MCF 10A (cell line): ENCODE measurements around the gene MYO16. TPM values are rescaled to one million over a fixed set of nuclear protein-coding genes. Genes with fewer than 3 reads are reported as not detected.
A peak's percentile ranks its signal among the peaks of the same experiment; 100 is the strongest.
"Not testable (repeated sequence)": the region's sequence is repeated elsewhere in the genome, so short reads cannot be mapped to it uniquely, and the experiment has no call there.

ENCODE experiments used
- BruUV-seq: library from RNA; stranded (reverse); fragments of 400-500 nt; replicated peaks from 2 replicates; lab custom pipeline; 2021; lab: Mats Ljungman, UMichigan
- CTCF ChIA-PET: fragments of 300-600 bp; sonication (Branson Sonifier 250); formaldehyde crosslinking; extraction: SDS; loops from one replicate; lab custom pipeline; 2021; ENCODE audit warnings: antibody characterized with exemption, inconsistent platforms; lab: Yijun Ruan, JAX
- POLR2A ChIA-PET: fragments of 300-600, 350-650 bp; sonication (Branson Sonifier 250); formaldehyde crosslinking; extraction: SDS; loops from one replicate; lab custom pipeline; 2020; ENCODE audit warnings: antibody characterized with exemption, inconsistent platforms; lab: Yijun Ruan, JAX
- DNase-seq: peaks from one replicate; pipeline ENCODE4 v3.0.0-alpha.2; 2018; ENCODE audit not compliant: unreplicated experiment
- H3K27ac Mint-ChIP-seq: one replicate; pipeline ENCODE4 v1.8.0; 2022; ENCODE audit warnings: mild to moderate bottlenecking, low read depth, mixed read lengths; ENCODE audit not compliant: unreplicated experiment
- H3K27me3 Mint-ChIP-seq: one replicate; pipeline ENCODE4 v1.8.0; 2022; ENCODE audit warnings: mixed read lengths; ENCODE audit not compliant: insufficient read depth, unreplicated experiment
- H3K36me3 Mint-ChIP-seq: one replicate; pipeline ENCODE4 v1.8.0; 2022; ENCODE audit warnings: mild to moderate bottlenecking, moderate library complexity, mixed read lengths; ENCODE audit not compliant: insufficient read depth, unreplicated experiment
- H3K4me1 Mint-ChIP-seq: one replicate; pipeline ENCODE4 v1.8.0; 2022; ENCODE audit warnings: mixed read lengths; ENCODE audit not compliant: insufficient read depth, unreplicated experiment
- H3K4me3 Mint-ChIP-seq: one replicate; pipeline ENCODE4 v1.8.0; 2022; ENCODE audit warnings: mild to moderate bottlenecking, moderate library complexity, mixed read lengths; ENCODE audit not compliant: unreplicated experiment
- H3K9me3 Mint-ChIP-seq: one replicate; pipeline ENCODE4 v1.8.0; 2022; ENCODE audit warnings: mixed read lengths; ENCODE audit not compliant: unreplicated experiment
- intact Hi-C: fragments of 100-400 bp; cut with micrococcal nuclease; formaldehyde crosslinking; loops from 2 replicates; pipeline ENCODE4 v1.14.1; 2022
- total RNA-seq: library from RNA; stranded (reverse); gene quantifications from 2 replicates; pipeline ENCODE4 v1.2.3, GENCODE V29; 2022
- TF ChIP-seq, protein P1 (sequence below): fragments of 200-600 bp; IDR thresholded peaks from one replicate; pipeline ENCODE4 v1.8.0; 2022; ENCODE audit warnings: antibody characterized with exemption, mild to moderate bottlenecking; ENCODE audit not compliant: unreplicated experiment

Gene MYO16
- total RNA-seq, 1 experiment from 2014 or later: not detected

- H3K4me3 Mint-ChIP-seq: no peak overlapping the region
- BruUV-seq: no TSS peak
- DNase-seq: peak; percentile 36
- TF ChIP-seq, protein P1, sequence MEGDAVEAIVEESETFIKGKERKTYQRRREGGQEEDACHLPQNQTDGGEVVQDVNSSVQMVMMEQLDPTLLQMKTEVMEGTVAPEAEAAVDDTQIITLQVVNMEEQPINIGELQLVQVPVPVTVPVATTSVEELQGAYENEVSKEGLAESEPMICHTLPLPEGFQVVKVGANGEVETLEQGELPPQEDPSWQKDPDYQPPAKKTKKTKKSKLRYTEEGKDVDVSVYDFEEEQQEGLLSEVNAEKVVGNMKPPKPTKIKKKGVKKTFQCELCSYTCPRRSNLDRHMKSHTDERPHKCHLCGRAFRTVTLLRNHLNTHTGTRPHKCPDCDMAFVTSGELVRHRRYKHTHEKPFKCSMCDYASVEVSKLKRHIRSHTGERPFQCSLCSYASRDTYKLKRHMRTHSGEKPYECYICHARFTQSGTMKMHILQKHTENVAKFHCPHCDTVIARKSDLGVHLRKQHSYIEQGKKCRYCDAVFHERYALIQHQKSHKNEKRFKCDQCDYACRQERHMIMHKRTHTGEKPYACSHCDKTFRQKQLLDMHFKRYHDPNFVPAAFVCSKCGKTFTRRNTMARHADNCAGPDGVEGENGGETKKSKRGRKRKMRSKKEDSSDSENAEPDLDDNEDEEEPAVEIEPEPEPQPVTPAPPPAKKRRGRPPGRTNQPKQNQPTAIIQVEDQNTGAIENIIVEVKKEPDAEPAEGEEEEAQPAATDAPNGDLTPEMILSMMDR: no peak
- H3K27ac Mint-ChIP-seq: no peak overlapping the region
- intact Hi-C loops: loop anchor here (10.0 kb wide), 1 partner anchor 51 kb away; no protein-coding TSS in a partner anchor
- ChIA-PET POLR2A (interaction anchor here (0.7 to 1.6 kb wide), 2 partner anchors 15 to 51 kb away, joined by 3 read pairs; no protein-coding TSS in a partner anchor), CTCF (no interaction called here)
- H3K4me1 Mint-ChIP-seq: peaks cover 12% of the 10 kb centered on the region
- H3K9me3 Mint-ChIP-seq: no peaks in the 10 kb centered on the region
- peaks cover 46% of the 10 kb centered on the region for H3K36me3 Mint-ChIP-seq
- no peaks in the 10 kb centered on the region for H3K27me3 Mint-ChIP-seq
Observed at GRCh38 chr13:109213714-109214113, 584.3 kb downstream of the MYO16 start.

DNA sequence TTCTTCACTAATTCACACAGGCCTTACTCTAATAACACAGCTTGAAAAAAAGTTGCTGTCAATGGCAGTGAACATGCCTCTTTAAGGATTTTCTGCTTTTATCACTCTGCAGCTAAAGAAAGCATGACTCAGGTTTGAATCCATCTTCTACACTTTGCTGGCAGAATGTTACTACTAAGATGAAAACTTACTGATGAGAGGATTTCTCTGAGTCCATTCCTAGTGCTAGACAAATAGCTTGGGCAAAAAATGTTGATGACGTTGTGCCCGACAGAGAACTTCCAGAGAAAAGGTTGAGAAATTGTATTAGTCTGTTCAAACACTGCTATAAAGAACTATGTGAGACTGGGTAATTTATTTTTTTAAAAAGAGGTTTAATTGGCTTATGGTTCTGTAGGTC is 585.0 kb downstream of the MYO16 start:
- no peaks in the 10 kb centered on the region for H3K27me3 Mint-ChIP-seq

GRCh38 chr13:109215377-109215776 is 586.0 kb downstream of the MYO16 start:
- no TSS peak for BruUV-seq
- POLR2A ChIA-PET: interaction anchor here (0.5 to 1.6 kb wide), 3 partner anchors 16 to 502 kb away, joined by 3 read pairs; no protein-coding TSS in a partner anchor

More for the DNA sequence above, 585.0 kb downstream of the MYO16 start:
- no TSS peak for BruUV-seq
- TF ChIP-seq, protein P1: no peak
- DNase-seq: no peak
- intact Hi-C loops: loop anchor here (10.0 kb wide), 1 partner anchor 50 kb away; no protein-coding TSS in a partner anchor
- Mint-ChIP-seq H3K27ac (peak overlapping the region; percentile 32), H3K36me3 (peaks cover 46% of the 10 kb centered on the region), H3K4me3 (no peak overlapping the region), H3K4me1 (peaks cover 18% of the 10 kb centered on the region), H3K9me3 (no peaks in the 10 kb centered on the region)
- ChIA-PET POLR2A (interaction anchor here (0.7 to 1.6 kb wide), 3 partner anchors 15 to 503 kb away, joined by 3 read pairs; no protein-coding TSS in a partner anchor), CTCF (interaction anchor here (0.6 kb wide), 2 partner anchors 168 to 1601 kb away, joined by 3 to 5 read pairs; no protein-coding TSS in a partner anchor)

GRCh38 chr13:109217510-109217909 is 588.1 kb downstream of the MYO16 start:
- intact Hi-C loops: loop anchor here (10.0 kb wide), 1 partner anchor 47 kb away; no protein-coding TSS in a partner anchor
- H3K27me3 Mint-ChIP-seq, CTCF ChIA-PET, H3K4me3 Mint-ChIP-seq, DNase-seq, H3K4me1 Mint-ChIP-seq, BruUV-seq, H3K9me3 Mint-ChIP-seq, H3K27ac Mint-ChIP-seq: not testable (repeated sequence)
- peaks cover 48% of the 10 kb centered on the region for H3K36me3 Mint-ChIP-seq
- POLR2A ChIA-PET: interaction anchor here (1.1 kb wide), 1 partner anchor 19 kb away, joined by 3 read pairs; no protein-coding TSS in a partner anchor

More at GRCh38 chr13:109215377-109215776, 586.0 kb downstream of the MYO16 start:
- H3K27ac Mint-ChIP-seq: no peak overlapping the region
- H3K4me3 Mint-ChIP-seq: no peak overlapping the region
- CTCF ChIA-PET: interaction anchor here (0.7 kb wide), 1 partner anchor 89 kb away, joined by 3 read pairs; no protein-coding TSS in a partner anchor
- DNase-seq: no peak
- H3K36me3 Mint-ChIP-seq: peaks cover 53% of the 10 kb centered on the region
- no peaks in the 10 kb centered on the region for H3K9me3 Mint-ChIP-seq
- intact Hi-C loops: loop anchor here (10.0 kb wide), 1 partner anchor 49 kb away; no protein-coding TSS in a partner anchor
- TF ChIP-seq, protein P1: no peak
- peaks cover 18% of the 10 kb centered on the region for H3K4me1 Mint-ChIP-seq
- H3K27me3 Mint-ChIP-seq: no peaks in the 10 kb centered on the region
